Measurements from ENCODE around the gene CHCHD10. TPM values are rescaled to one million over a fixed set of nuclear protein-coding genes. Genes with fewer than 3 reads are reported as not detected.

The CHCHD10 gene
- total and polyA plus RNA-seq, 10 donors: 16.8 to 189 (median 95.1) TPM

DNA sequence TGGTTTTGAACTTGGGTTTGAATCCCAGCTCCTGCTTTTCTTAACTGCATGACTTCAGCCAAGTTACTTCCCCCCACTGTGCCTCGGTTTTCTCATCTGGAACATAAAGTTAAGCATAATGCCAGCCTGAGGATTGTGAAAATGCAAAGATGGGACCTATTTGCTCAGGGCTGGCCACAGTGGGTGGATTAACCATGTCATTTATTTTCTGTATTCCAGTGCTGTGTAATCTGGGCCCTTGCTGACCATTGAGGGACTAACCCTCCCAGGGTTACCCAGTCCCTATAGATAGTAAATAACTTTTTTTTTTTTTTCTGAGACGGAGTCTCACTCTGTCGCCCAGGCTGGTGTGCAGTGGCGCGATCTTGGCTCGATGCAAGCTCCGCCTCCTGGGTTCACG is 12.1 kb downstream of the CHCHD10 start:
- no peak for DNase-seq
- no peaks in the 10 kb centered on the region for H3K27me3 ChIP-seq (replicated peaks in 1 of 7)
- H3K36me3 ChIP-seq: no peaks in the 10 kb centered on the region
- 63 to 89% (median 73%) methylated on average over 5 to 8 of the region's 8 CpGs for WGBS, 5 donors
- H3K4me1 ChIP-seq: peaks cover 0 to 59% (median 24%) of the 10 kb centered on the region in 6 donors
- TF ChIP-seq, protein P1, sequence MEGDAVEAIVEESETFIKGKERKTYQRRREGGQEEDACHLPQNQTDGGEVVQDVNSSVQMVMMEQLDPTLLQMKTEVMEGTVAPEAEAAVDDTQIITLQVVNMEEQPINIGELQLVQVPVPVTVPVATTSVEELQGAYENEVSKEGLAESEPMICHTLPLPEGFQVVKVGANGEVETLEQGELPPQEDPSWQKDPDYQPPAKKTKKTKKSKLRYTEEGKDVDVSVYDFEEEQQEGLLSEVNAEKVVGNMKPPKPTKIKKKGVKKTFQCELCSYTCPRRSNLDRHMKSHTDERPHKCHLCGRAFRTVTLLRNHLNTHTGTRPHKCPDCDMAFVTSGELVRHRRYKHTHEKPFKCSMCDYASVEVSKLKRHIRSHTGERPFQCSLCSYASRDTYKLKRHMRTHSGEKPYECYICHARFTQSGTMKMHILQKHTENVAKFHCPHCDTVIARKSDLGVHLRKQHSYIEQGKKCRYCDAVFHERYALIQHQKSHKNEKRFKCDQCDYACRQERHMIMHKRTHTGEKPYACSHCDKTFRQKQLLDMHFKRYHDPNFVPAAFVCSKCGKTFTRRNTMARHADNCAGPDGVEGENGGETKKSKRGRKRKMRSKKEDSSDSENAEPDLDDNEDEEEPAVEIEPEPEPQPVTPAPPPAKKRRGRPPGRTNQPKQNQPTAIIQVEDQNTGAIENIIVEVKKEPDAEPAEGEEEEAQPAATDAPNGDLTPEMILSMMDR (IDR thresholded peaks at IDR 0.05 in 8 of 11, conservative IDR thresholded peaks at IDR 0.05 in 3 of 11): no peak
- TF ChIP-seq POLR2AphosphoS5 (IDR thresholded peaks at IDR 0.05) (no peak), POLR2A (IDR thresholded peaks at IDR 0.05) (no peak)
- no peaks in the 10 kb centered on the region for H3K9me3 ChIP-seq
- H3K27ac ChIP-seq: no peak overlapping the region
- no peak overlapping the region for H3K4me3 ChIP-seq
- intact Hi-C loops (cut with DNase I; ENCODE audit: low total_unique reads): no loop called here

DNA sequence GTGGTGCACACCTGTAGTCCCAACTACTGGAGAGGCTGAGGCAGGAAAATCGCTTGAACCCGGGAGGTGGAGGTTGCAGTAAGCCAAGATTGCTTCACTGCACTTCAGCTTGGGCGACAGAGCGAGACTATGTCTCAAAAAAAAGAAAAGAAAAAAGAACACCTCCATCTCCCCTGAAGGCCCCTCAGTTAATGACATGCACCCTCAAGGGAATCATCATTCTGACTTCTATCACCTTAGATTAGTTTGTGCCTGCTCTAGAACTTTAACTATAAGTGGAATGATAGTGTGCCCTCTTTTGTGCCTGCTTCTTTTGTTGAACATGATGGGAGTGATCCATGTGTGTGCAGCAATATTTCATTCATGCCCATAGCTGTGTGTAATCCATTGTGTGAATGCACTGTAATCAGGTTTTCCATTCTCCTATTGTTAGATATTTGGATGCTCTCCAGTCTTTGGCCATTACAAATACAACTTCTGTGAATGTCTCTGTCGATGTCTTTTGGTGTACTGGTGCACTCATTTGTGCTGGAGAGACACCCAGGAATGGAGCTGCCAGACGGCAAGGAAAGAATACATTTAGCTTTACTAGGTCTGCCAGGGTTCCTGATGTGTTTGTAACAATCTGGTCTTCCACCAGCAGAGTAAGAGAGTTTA is 12.7 kb downstream of the CHCHD10 start:
- peak overlapping the region in 1 of 8 donors; percentile 94 for H3K27ac ChIP-seq
- no peak for TF ChIP-seq POLR2A (IDR thresholded peaks at IDR 0.05)
- no peak for TF ChIP-seq POLR2AphosphoS5 (IDR thresholded peaks at IDR 0.05)
- TF ChIP-seq, protein P1 (IDR thresholded peaks at IDR 0.05 in 8 of 11, conservative IDR thresholded peaks at IDR 0.05 in 3 of 11): no peak
- WGBS, 5 donors: 61 to 78% (median 68%) methylated on average over 6 of the region's 6 CpGs
- peaks cover 4 to 65% (median 30%) of the 10 kb centered on the region in 6 donors for H3K4me1 ChIP-seq
- DNase-seq: no peak
- no peaks in the 10 kb centered on the region for H3K27me3 ChIP-seq (replicated peaks in 1 of 7)
- intact Hi-C loops (cut with DNase I; ENCODE audit: low total_unique reads): no loop called here
- H3K36me3 ChIP-seq: no peaks in the 10 kb centered on the region
- H3K4me3 ChIP-seq: no peak overlapping the region
- H3K9me3 ChIP-seq: no peaks in the 10 kb centered on the region

DNA sequence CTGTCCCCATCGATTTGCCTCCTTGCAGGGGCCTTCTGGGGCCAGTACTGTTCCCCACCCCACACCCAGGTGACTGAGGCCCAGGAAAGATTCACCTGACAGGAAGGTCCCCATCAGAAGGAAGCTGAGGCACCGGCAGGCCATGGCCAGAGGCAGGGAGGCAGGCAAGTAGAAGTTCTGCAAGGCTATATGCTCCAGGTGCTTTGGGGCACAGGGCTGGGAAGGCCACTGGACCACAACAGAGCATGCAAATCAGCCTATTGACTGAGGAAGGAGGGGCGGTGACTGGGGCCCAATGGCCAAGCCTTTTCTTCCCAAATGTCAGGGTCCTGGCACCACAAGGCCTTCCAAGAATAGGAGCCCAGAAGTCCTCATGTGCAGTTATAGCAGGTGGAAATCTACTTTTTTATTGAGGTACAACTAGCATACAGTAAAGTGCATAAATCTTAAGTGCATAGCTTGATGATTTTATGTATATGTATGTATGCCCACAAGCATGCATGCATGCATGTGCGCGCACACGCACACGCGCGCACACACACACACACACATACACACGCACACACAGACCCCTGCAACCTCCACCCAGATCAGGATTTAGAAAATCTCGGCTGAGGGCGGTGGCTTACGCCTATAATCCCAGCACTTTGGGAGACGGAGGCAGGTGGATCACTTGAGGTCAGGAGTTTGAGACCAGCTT is 13.4 kb downstream of the CHCHD10 start, which contains the start of gene VPREB3:
Gene VPREB3 (minus strand): TSS at position 206 of the 700 bp plus-strand sequence. CDS start 62 bp downstream, at position 144.
- peak; percentile 84 for DNase-seq
- Histone ChIP-seq H3K27me3 (replicated peaks in 1 of 7) (no peaks in the 10 kb centered on the region), H3K9me3 (no peaks in the 10 kb centered on the region), H3K4me3 (peak within 1 kb of the TSS in 7 of 8 donors; percentile 43 to 85 (median 61)), H3K36me3 (no peaks in the 10 kb centered on the region), H3K27ac (peak within 1 kb of the TSS in 5 of 8 donors; percentile 85 to 94 (median 91)), H3K4me1 (peaks cover 4 to 72% (median 35%) of the 10 kb centered on the region in 6 donors)
- intact Hi-C loops (cut with DNase I; ENCODE audit: low total_unique reads): no loop called here
- 74 to 91% (median 82%) methylated on average over 14 of the region's 14 CpGs for WGBS, 5 donors
- peak in 2 of 3 donors; percentile 47 to 79 for TF ChIP-seq POLR2AphosphoS5 (IDR thresholded peaks at IDR 0.05)
- TF ChIP-seq, protein P1 (IDR thresholded peaks at IDR 0.05 in 8 of 11, conservative IDR thresholded peaks at IDR 0.05 in 3 of 11): no peak

DNA sequence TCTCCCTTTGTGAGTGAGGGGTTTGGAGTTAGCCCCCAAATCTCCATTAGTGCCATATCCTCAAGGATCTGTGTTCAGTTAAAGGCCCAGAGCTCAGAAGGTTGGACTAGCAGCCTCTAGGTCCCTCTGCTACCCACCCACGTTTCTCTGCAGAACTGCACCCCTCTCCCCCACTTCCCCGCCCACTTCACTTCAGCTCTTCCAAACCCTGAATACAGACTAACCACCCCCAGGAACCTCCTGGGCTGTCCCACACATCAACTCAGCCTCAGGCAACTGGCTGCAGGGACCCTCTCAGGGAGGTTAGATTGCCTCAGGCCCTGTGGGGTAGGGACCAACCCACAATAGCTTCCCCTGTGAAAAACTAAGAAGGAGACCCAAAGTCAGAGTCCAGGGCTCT is 14.4 kb downstream of the CHCHD10 start:
- Histone ChIP-seq H3K27ac (peak overlapping the region in 5 of 8 donors; percentile 85 to 94 (median 91)), H3K36me3 (no peaks in the 10 kb centered on the region), H3K4me3 (peak overlapping the region in 7 of 8 donors; percentile 43 to 85 (median 61)), H3K4me1 (peaks cover 4 to 72% (median 35%) of the 10 kb centered on the region in 6 donors), H3K27me3 (replicated peaks in 1 of 7) (no peaks in the 10 kb centered on the region), H3K9me3 (no peaks in the 10 kb centered on the region)
- 43 to 68% (median 52%) methylated on average over 2 of the region's 2 CpGs for WGBS, 5 donors
- TF ChIP-seq POLR2A (IDR thresholded peaks at IDR 0.05) (no peak), POLR2AphosphoS5 (IDR thresholded peaks at IDR 0.05) (no peak)
- TF ChIP-seq, protein P1 (IDR thresholded peaks at IDR 0.05 in 8 of 11, conservative IDR thresholded peaks at IDR 0.05 in 3 of 11): no peak
- intact Hi-C loops (cut with DNase I; ENCODE audit: low total_unique reads): no loop called here
- DNase-seq: no peak

Data from spleen (tissue), 11 donors.